IPS DF 19.7 (cell line): ENCODE measurements around the gene KCNC4.

Source experiments
- DNase-seq: peaks from one replicate; pipeline ENCODE4 v3.0.0-alpha.2; 2013; ENCODE audit warnings: low read depth, low spot score

The KCNC4 gene

GRCh38 chr1:110230381-110231199 lies 20.5 kb downstream of the KCNC4 start:
- no peak for DNase-seq

GRCh38 chr1:110233861-110234260 lies 23.7 kb downstream of the KCNC4 start:
- DNase-seq = no peak

GRCh38 chr1:110234691-110235090 lies 24.6 kb downstream of the KCNC4 start:
- DNase-seq = no peak

GRCh38 chr1:110235181-110235833 lies 25.2 kb downstream of the KCNC4 start:
- no peak for DNase-seq

- no peak for DNase-seq
Observed at GRCh38 chr1:110235834-110236682, 25.9 kb downstream of the KCNC4 start.

GRCh38 chr1:110237386-110238152 lies 27.5 kb downstream of the KCNC4 start:
- no peak for DNase-seq

- DNase-seq = no peak
Observed at GRCh38 chr1:110239441-110240430, 29.6 kb downstream of the KCNC4 start.

- no peak for DNase-seq
Observed at GRCh38 chr1:110240476-110241210, 30.5 kb downstream of the KCNC4 start.

- DNase-seq = no peak
Observed at GRCh38 chr1:110241516-110241915, 31.4 kb downstream of the KCNC4 start.

- no peak for DNase-seq
Observed at GRCh38 chr1:110242062-110242461, 31.9 kb downstream of the KCNC4 start.

- no peak for DNase-seq
Observed at GRCh38 chr1:110242731-110243130, 32.6 kb downstream of the KCNC4 start.

- no peak for DNase-seq
Observed at GRCh38 chr1:110243146-110243545, 33.0 kb downstream of the KCNC4 start.

- DNase-seq = no peak
Observed at GRCh38 chr1:110243574-110243973, 33.5 kb downstream of the KCNC4 start.

- no peak for DNase-seq
Observed at GRCh38 chr1:110245876-110246620, 35.9 kb downstream of the KCNC4 start.

GRCh38 chr1:110248746-110249145 lies 38.6 kb downstream of the KCNC4 start:
- DNase-seq = no peak

GRCh38 chr1:110249256-110249655 lies 39.1 kb downstream of the KCNC4 start:
- DNase-seq = no peak

GRCh38 chr1:110250008-110250407 lies 39.9 kb downstream of the KCNC4 start:
- no peak for DNase-seq

GRCh38 chr1:110250749-110251148 lies 40.6 kb downstream of the KCNC4 start:
- DNase-seq = no peak

- no peak for DNase-seq
Observed at GRCh38 chr1:110253213-110253612, 43.1 kb downstream of the KCNC4 start.
